ENCODE results near the gene CXCL8.

DNA sequence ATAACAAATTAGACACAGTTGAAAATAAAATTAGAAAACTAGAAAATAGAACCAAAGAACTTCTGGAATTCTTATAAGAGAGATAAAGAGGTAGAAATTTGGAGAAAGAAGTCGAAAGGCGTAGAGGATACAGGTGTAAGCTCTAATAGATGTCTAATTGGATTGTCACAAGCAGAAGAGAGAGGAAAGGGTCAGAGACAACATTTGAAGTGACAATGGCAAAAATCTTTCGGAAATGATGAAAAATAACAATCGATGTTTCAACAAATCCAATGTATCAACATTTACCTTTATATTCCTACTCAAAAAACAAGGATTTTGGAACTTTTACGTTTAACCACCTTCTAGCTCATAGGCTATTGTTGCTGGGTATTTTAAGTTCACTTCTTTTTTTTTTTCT, 3.8 kb downstream of the CXCL8 start:
- TF ChIP-seq, protein P1, sequence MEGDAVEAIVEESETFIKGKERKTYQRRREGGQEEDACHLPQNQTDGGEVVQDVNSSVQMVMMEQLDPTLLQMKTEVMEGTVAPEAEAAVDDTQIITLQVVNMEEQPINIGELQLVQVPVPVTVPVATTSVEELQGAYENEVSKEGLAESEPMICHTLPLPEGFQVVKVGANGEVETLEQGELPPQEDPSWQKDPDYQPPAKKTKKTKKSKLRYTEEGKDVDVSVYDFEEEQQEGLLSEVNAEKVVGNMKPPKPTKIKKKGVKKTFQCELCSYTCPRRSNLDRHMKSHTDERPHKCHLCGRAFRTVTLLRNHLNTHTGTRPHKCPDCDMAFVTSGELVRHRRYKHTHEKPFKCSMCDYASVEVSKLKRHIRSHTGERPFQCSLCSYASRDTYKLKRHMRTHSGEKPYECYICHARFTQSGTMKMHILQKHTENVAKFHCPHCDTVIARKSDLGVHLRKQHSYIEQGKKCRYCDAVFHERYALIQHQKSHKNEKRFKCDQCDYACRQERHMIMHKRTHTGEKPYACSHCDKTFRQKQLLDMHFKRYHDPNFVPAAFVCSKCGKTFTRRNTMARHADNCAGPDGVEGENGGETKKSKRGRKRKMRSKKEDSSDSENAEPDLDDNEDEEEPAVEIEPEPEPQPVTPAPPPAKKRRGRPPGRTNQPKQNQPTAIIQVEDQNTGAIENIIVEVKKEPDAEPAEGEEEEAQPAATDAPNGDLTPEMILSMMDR (IDR thresholded peaks at IDR 0.05) = no peak
- no peak for TF ChIP-seq POLR2A (IDR thresholded peaks at IDR 0.05)
